ENCODE results near the gene CCDC178.

DNA sequence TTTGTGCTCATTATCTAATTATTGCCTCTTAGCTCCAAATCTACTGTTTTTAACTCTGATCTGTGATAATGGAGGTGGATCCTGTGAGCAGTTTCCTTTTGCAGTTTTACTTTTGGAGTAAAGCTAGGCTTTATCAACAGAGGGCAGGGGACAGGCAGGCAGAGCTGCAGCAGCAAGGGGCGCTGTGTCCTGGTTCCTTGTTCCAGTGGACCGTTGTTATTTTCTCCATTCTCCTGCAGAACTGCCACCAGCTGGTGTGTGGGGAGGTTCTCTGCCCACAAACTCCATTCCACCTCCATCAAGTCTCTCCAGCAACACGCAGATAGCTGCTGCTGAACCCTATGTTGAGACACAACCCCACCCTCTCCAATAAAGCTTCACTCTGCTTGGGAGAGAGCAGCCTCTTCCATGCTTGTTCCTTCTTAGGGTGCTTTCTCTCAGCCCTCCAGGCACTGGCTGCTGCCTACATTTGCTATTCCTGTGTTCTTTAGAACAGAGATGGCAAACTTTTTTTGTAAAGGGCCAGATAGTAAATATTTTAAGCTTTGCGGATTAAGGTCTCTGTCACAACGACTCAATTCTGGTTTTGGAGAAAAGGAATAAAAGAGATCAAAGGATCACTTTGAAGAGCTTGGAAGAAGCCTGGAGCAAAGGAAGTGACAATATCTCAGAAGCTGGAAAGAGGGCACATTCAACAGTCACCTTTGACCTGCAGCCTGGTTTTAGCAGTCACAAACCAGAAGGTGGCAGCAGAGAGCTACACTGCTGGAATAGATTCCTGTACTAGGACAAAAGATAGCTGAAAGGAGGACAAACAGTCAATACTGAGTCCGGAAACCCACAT is 208.8 kb downstream of the CCDC178 start:
- TF ChIP-seq POLR2AphosphoS5 (IDR thresholded peaks at IDR 0.05; ENCODE audit: low read depth) (no peak), CTCF (IDR thresholded peaks at IDR 0.05; ENCODE audit: insufficient read depth, low read length) (peak; percentile 99)

Measured in HL-60 (cell line).